DND-41 (cell line): ENCODE measurements around the gene ZFAND4.

Experiments used
- CTCF ChIP-seq: IDR thresholded peaks from 2 replicates; pipeline ENCODE4 v1.5.1; 2012; ENCODE audit warnings: borderline replicate concordance, low read length, moderate library complexity, mild to moderate bottlenecking; ENCODE audit not compliant: poor library complexity, severe bottlenecking; ENCODE audit errors: extremely low read depth
- EZH2 ChIP-seq: IDR thresholded peaks from 3 replicates; pipeline ENCODE4 v1.6.1; 2012; ENCODE audit warnings: borderline replicate concordance, low read depth, mild to moderate bottlenecking, moderate library complexity, low read length, inconsistent platforms; ENCODE audit not compliant: severe bottlenecking

DNA sequence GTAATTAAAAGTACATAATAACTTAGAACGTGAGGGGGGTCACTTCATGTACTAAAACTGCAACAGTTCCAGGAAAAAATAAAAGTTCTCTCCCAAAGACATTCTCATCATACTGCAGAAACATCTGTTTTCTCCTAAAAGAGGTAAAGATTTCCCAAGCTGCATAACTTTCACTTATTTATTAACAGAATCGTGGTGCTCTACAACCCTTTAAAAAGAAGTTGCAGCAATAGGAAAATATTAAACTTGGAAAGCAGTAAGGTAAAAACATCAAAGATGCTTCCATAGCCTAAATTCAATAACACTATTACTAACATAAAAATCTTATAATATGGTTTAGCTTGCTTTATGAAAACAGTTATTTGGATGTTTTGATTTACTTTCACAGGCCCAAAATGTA lies 23.3 kb downstream of the ZFAND4 start:
- no peak for TF ChIP-seq CTCF
- no peak for TF ChIP-seq EZH2
